HG03342 (cell line): ENCODE data around the gene KRT86.
"Not testable (repeated sequence)": the region's sequence is repeated elsewhere in the genome, so short reads cannot be mapped to it uniquely, and the experiment has no call there.

ENCODE experiments used
- ATAC-seq: cut with Tn5 transposase; IDR thresholded peaks from one replicate; pipeline ENCODE4 v1.9.1; 2021; ENCODE audit warnings: mild to moderate bottlenecking, moderate library complexity; ENCODE audit not compliant: unreplicated experiment

Gene KRT86

DNA sequence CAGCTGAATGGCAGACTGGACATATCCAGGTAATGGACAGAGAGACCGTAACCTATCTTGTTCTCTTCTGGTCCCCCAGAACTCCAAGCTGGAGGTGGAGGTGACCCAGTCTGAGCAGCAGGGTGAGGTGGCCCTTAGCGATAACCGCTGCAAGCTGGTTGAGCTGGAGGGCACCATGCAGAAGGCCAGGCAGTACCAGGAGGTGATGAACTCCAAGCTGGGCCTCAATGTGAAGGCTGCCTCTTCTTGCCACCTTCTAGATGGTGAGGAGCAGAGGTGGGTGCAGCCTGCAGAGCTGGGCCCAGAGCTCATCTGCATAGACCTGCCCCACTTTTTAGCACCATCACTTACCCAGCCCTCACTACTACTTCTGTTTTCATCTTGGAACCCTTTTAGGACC lies 7.2 kb upstream of the KRT86 start:
- ATAC-seq = no peak

DNA sequence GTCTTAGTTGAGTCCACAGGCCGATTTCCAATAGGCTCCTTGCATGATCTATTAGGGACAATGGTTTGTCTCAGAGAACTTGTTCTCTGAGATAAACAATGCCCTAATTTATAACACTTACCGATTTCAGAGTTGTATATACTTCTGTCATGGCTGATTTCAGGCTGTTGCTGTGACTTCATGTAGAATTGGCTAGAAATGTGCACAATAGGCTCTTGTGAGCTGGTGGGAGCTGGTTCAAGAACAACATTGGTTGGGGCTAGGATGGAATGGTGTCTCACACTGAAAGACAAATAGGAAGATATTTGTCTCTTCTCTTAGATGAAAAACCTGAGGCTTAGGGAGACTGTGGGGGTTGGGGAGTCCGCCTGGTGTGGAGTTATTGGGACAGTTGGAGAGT lies 6.7 kb upstream of the KRT86 start:
- ATAC-seq = no peak

- ATAC-seq = no peak
Measured at GRCh38 chr12:52268212-52268611, 6.2 kb upstream of the KRT86 start.

DNA sequence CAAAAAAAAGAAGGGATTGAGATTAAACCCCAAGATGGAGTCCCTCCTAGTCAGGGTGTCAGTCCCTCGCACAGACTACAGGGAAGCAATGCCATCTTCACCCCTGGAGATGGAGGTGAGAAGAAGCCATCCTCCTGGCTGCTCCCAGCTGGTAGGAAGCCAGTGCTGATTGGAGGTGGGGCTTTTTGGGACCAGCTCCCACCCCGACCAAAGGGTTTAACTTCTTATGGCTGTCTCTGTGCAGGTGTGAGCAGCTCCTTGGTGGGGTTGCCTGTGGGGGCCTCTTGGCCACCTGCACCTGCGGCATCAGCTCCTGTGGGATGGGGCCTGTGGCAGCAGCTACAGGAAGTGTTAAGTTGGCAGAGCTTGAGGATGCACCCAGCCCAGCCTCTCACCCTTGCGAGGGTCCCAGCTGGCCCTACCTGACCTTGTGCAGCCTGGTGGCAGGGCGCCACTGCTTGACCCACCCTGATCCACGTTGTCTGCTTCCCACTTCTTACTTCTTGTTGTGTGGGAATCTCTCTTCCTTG lies 3.8 kb upstream of the KRT86 start:
- ATAC-seq = no peak

GRCh38 chr12:52271158-52271557 lies 3.3 kb upstream of the KRT86 start:
- no peak for ATAC-seq

DNA sequence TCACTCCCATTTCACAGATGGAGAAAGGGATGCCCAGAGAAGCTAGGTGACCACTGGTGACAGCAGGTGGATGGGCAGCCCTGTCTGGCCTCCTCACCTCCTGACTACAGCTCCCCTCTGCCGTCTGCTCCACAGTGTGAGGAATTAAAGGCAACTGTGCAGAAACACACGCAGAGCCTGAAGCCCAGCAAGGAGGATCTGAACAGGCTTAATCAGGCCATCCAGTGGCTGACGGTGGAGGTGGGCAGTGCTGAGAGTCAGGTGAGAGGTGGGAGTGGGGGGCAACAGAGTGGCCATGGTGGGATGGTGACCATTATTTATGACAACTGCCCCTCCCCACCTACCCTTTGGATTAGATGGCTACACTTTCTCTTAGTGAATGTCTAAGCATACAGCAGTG lies 1.2 kb downstream of the KRT86 start:
- ATAC-seq = no peak

- no peak for ATAC-seq
Measured at GRCh38 chr12:52277486-52278245, 3.2 kb downstream of the KRT86 start.

GRCh38 chr12:52278575-52279421 lies 4.4 kb downstream of the KRT86 start:
- peak; percentile 80 for ATAC-seq

GRCh38 chr12:52279422-52280318 lies 5.2 kb downstream of the KRT86 start:
- ATAC-seq = no peak

GRCh38 chr12:52280319-52280795 lies 5.9 kb downstream of the KRT86 start:
- ATAC-seq = no peak

DNA sequence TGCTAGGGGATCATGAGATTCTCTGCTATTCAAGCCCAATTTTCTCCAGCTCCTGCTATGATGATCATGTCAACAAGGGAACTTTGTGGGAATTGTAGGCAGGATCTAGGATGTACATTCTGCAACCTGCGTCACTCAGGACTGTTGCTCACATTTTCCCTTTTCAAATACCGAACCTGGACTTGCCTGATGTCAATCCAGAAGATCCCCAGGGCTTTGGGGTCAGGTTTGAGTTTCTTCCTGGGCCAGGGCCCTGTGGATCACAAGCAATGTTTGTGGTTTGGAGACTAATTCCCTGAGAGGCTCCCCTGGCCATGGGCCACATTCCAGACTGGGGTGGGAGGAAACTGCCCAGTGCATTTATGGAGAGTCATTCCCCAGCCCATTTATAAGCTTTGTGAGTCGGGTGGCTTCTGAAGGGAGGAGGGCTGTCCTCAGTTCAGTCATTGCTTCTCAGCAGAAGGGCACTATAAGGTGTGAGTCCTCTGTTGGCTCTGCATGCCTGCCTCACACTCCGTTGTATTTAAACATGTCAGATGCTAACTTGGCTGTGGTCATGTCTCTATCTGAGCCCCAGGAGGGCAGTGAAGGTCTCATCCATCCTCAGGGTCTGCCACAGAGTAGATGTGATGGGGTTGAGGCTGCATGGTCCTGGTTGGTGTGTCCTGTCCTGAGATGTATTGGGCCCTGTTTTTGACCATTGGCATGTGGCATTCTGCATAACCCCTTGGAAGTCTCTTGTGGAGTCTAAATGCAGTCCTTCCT lies 6.5 kb downstream of the KRT86 start:
- ATAC-seq = no peak

- no peak for ATAC-seq
Measured at GRCh38 chr12:52284562-52285171, 10.2 kb downstream of the KRT86 start.

DNA sequence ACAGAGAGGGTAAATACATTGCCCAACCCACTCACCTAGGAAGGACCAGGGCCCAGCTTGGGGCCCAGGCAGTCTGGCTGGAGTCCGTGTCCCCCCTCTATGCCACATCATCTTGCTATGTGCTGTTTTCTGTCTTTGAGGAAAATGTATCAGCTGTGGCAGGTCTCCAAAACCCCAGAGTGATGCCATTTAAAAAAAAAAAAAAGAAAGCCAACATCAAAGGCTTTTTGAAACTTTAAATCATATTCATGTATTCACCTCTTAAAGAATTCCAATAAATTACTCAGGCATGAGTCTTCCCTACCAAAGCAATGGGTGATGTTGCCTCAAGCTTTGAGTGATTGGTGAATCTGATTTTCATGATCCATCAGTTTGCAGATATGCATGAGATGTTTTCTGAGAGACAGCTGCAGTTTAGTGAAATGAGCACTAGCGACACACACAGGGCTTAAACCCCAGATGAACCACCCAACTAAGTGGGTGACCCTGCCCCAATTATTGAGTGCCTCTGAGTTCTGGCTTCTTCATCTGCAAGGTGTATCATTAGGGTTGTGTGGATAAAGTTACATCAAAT lies 10.8 kb downstream of the KRT86 start:
- no peak for ATAC-seq

- no peak for ATAC-seq
Measured at GRCh38 chr12:52285851-52286530, 11.5 kb downstream of the KRT86 start.

DNA sequence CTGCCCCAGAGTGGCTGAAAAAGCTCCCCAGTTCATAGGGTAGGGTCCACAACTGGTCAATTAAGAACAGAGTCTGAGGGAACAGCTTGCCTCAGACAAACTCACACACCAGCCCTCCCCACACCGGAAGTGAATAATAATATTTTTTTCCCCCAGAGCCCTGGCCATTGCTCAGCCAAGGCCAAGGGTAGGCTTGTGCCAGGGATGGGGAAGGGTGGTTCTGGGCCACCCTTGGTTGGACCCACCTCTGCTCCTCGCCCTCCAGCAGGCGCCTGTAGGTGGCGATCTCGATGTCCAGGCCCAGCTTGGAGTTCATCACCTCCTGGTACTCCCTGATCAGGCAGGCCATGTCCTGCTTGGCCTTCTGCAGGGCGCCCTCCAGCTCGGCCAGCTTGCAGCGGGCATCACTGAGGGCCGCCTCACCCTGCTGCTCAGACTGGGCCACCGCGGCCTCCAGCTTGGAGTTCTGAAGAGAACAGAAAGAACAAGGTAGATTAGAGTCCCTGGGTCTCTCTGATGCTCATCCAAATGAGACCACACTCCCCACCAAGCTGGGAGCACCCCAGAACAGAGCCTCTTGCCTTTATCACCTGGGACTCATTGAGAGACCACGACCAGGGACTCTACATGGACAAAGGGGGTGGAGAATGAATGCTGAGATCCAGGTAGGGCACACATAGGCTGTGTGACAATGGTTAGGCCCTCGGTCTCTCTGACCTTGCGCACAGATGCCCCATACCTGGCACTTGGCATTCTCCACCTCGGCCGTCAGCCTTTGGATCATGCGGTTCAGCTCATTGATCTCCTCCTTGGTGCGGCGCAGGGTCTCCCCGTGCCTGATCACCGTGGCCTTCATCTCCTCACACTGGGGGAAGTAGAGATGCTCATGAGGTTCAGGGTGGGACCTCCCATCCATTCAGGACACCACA lies 12.7 kb downstream of the KRT86 start:
- ATAC-seq = not testable (repeated sequence)

DNA sequence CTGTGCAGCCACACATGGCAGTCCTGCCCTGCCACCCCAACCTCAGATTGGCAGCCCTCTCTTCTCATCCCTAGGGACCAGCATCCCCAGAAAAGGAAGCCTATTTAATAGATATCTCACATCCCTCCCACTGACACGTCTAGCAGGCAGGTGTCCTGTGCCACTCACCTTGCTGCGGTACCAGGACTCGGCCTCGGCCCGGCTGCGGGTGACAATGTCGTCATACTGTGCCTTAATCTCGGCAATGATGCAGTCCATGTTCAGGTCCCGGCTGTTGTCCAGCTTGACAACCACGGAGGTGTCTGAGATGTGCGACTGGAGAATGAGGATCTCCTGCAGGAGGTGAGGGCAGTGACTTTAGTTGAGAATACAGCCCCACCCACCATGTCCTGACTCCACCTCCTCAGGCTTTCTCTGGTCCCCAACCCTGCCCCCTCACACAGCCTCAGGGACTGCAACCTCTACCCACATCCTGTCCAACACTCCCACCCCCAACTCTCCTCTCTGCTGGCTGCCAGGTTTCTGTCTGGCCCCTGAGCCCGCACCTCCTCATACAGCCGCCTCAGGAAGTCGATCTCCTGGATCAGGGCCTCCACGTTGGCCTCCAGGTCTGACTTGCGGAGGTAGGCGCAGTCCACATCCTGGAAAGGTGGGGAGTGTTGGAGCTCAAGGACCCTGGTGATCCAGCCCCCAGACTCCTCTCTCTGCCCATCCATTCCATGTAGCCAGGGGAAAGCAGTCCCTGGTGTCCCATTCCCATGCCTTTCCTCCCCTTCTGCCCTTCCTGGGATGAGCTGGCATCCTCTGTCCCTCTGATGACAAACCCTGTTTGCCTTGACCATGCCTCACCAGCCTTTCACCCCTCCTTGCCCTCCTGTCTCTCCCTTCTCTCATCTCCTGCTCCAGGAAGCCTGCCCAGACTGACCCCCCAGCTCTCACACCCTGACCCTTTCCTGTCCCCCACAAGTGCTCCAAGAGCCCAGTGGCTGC lies 13.7 kb downstream of the KRT86 start:
- ATAC-seq = not testable (repeated sequence)
